ENCODE data around the gene CCDC88C.

- TF ChIP-seq EP300 (IDR thresholded peaks at IDR 0.05) (no peak), CTCF (IDR thresholded peaks at IDR 0.05) (no peak), MAFK (IDR thresholded peaks at IDR 0.05; ENCODE audit: partially characterized antibody) (no peak), POLR2A (IDR thresholded peaks at IDR 0.05; ENCODE audit: low read length) (no peak), CEBPB (IDR thresholded peaks at IDR 0.05) (no peak), TP53 (CRISPR knock-in tag; IDR thresholded peaks at IDR 0.05) (no peak), BHLHE40 (IDR thresholded peaks at IDR 0.05; ENCODE audit: low read depth, low read length) (no peak), FOSL2 (IDR thresholded peaks at IDR 0.05) (no peak), FOSL2 (CRISPR knock-in tag; IDR thresholded peaks at IDR 0.05) (no peak), RFX5 (IDR thresholded peaks at IDR 0.05) (no peak), SMC3 (IDR thresholded peaks at IDR 0.05) (no peak), RNF2 (IDR thresholded peaks at IDR 0.05; ENCODE audit: borderline replicate concordance, low read depth) (no peak)
- TF ChIP-seq, protein P1, sequence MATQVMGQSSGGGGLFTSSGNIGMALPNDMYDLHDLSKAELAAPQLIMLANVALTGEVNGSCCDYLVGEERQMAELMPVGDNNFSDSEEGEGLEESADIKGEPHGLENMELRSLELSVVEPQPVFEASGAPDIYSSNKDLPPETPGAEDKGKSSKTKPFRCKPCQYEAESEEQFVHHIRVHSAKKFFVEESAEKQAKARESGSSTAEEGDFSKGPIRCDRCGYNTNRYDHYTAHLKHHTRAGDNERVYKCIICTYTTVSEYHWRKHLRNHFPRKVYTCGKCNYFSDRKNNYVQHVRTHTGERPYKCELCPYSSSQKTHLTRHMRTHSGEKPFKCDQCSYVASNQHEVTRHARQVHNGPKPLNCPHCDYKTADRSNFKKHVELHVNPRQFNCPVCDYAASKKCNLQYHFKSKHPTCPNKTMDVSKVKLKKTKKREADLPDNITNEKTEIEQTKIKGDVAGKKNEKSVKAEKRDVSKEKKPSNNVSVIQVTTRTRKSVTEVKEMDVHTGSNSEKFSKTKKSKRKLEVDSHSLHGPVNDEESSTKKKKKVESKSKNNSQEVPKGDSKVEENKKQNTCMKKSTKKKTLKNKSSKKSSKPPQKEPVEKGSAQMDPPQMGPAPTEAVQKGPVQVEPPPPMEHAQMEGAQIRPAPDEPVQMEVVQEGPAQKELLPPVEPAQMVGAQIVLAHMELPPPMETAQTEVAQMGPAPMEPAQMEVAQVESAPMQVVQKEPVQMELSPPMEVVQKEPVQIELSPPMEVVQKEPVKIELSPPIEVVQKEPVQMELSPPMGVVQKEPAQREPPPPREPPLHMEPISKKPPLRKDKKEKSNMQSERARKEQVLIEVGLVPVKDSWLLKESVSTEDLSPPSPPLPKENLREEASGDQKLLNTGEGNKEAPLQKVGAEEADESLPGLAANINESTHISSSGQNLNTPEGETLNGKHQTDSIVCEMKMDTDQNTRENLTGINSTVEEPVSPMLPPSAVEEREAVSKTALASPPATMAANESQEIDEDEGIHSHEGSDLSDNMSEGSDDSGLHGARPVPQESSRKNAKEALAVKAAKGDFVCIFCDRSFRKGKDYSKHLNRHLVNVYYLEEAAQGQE (IDR thresholded peaks at IDR 0.05), result no peak
Measured at GRCh38 chr14:91317381-91318308, 100.0 kb downstream of the CCDC88C start.

Measured in A549 (cell line).